ENCODE results near the gene ZCWPW2.

DNA sequence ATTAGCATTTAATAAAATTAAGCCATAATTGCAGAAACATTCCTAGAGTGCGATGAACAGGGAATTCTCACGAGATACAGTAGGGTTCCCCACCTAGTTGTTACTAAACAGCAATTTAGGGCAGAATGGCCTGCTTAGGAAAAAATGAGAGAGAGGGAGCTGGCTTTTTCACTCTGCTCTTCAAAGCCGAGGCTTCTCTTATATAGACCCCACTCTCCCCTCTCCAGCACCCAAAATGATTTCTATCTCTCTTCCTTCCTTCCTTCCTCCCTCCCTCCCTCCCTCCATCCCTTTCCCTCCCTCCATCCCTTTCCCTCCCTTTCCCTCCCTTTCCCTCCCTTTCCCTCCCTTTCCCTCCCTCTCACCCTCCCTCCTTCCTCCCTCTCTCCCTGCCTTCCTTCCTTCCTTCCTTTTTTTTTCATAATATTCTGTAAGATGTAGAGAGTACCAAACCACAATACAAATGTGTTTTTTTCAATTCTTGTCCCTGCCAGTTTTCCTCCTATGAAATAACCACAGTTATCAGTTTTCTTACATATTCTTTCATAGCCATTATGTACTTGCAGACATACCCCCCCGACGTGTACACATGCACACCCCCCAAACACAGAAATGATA, 48.1 kb upstream of the ZCWPW2 start:
- no peak for TF ChIP-seq POLR2A (IDR thresholded peaks at IDR 0.05)
- TF ChIP-seq, protein P1, sequence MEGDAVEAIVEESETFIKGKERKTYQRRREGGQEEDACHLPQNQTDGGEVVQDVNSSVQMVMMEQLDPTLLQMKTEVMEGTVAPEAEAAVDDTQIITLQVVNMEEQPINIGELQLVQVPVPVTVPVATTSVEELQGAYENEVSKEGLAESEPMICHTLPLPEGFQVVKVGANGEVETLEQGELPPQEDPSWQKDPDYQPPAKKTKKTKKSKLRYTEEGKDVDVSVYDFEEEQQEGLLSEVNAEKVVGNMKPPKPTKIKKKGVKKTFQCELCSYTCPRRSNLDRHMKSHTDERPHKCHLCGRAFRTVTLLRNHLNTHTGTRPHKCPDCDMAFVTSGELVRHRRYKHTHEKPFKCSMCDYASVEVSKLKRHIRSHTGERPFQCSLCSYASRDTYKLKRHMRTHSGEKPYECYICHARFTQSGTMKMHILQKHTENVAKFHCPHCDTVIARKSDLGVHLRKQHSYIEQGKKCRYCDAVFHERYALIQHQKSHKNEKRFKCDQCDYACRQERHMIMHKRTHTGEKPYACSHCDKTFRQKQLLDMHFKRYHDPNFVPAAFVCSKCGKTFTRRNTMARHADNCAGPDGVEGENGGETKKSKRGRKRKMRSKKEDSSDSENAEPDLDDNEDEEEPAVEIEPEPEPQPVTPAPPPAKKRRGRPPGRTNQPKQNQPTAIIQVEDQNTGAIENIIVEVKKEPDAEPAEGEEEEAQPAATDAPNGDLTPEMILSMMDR (IDR thresholded peaks at IDR 0.05) = no peak
